ENCODE data around the gene KRTAP17-1. TPM values are rescaled to one million over a fixed set of nuclear protein-coding genes. Genes with fewer than 3 reads are reported as not detected.

KRTAP17-1 gene
- total RNA-seq, 1 experiment from 2014 or later: not detected

- no peak for DNase-seq (ENCODE audit: low spot score)
Observed at GRCh38 chr17:41333098-41333497, 17.6 kb upstream of the KRTAP17-1 start.

GRCh38 chr17:41332239-41332638, 16.7 kb upstream of the KRTAP17-1 start:
- no peak for DNase-seq (ENCODE audit: low spot score)

- DNase-seq (ENCODE audit: low spot score): no peak
Observed at GRCh38 chr17:41331606-41332005, 16.1 kb upstream of the KRTAP17-1 start.

- DNase-seq (ENCODE audit: low spot score): peak; percentile 84
Observed at GRCh38 chr17:41329279-41329948, 13.9 kb upstream of the KRTAP17-1 start.

GRCh38 chr17:41328207-41328606, 12.7 kb upstream of the KRTAP17-1 start:
- no peak for DNase-seq (ENCODE audit: low spot score)

GRCh38 chr17:41327411-41328120, 12.1 kb upstream of the KRTAP17-1 start:
- no peak for DNase-seq (ENCODE audit: low spot score)

GRCh38 chr17:41326173-41327145, 10.9 kb upstream of the KRTAP17-1 start:
- no peak for DNase-seq (ENCODE audit: low spot score)

GRCh38 chr17:41325611-41326010, 10.1 kb upstream of the KRTAP17-1 start:
- DNase-seq (ENCODE audit: low spot score): no peak

GRCh38 chr17:41325126-41325525, 9.6 kb upstream of the KRTAP17-1 start:
- no peak for DNase-seq (ENCODE audit: low spot score)

GRCh38 chr17:41324180-41325075, 8.9 kb upstream of the KRTAP17-1 start:
- peak; percentile 77 for DNase-seq (ENCODE audit: low spot score)

GRCh38 chr17:41322903-41323895, 7.7 kb upstream of the KRTAP17-1 start:
- no peak for DNase-seq (ENCODE audit: low spot score)

- DNase-seq (ENCODE audit: low spot score): peak; percentile 61
Observed at GRCh38 chr17:41322094-41322902, 6.8 kb upstream of the KRTAP17-1 start.

- no peak for DNase-seq (ENCODE audit: low spot score)
Observed at GRCh38 chr17:41318231-41318630, 2.7 kb upstream of the KRTAP17-1 start.

- no peak for DNase-seq (ENCODE audit: low spot score)
Observed at GRCh38 chr17:41315814-41316445, 420 bp upstream of the KRTAP17-1 start.

- no peak for DNase-seq (ENCODE audit: low spot score)
Observed at GRCh38 chr17:41311111-41311510, 4.4 kb downstream of the KRTAP17-1 start.

- no peak for DNase-seq (ENCODE audit: low spot score)
Observed at GRCh38 chr17:41308918-41309359, 6.6 kb downstream of the KRTAP17-1 start, which contains the start of gene KRTAP16-1. Gene KRTAP16-1 (minus strand): TSS chr17:41309309. CDS start chr17:41309253, 56 bp downstream.

GRCh38 chr17:41308251-41308917, 7.1 kb downstream of the KRTAP17-1 start:
- DNase-seq (ENCODE audit: low spot score): no peak

- no peak for DNase-seq (ENCODE audit: low spot score)
Observed at GRCh38 chr17:41307647-41308046, 7.9 kb downstream of the KRTAP17-1 start.

Measured in HT-29 (cell line).